Activated naive CD4-positive, alpha-beta T cell treated with anti-CD3 and anti-CD28 coated beads, Interleukin-2, amount 50 U/mL, for 72 hours (primary cell): ENCODE measurements around the gene SLC4A1AP. TPM values are rescaled to one million over a fixed set of nuclear protein-coding genes. Genes with fewer than 3 reads are reported as not detected.
"Not testable (repeated sequence)": the region's sequence is repeated elsewhere in the genome, so short reads cannot be mapped to it uniquely, and the experiment has no call there.

ENCODE experiments used
- ATAC-seq, 2 donors: fragments of 150-1000 bp; cut with Tn5 transposase; 2 replicates each; pipeline ENCODE4 v1.10.0; 2021; ENCODE audit warnings: mild to moderate bottlenecking in 2 of 2, moderate library complexity in 2 of 2
- DNase-seq, 2 donors: peaks; one replicate each; pipeline ENCODE4 v3.0.0; 2021 to 2022; ENCODE audit warnings: low spot score in 2 of 2
- H3K27ac Mint-ChIP-seq, 2 donors: one replicate each; pipeline ENCODE4 v1.8.0; 2022; ENCODE audit warnings: mild to moderate bottlenecking in 2 of 2, mixed read lengths in 2 of 2
- H3K36me3 Mint-ChIP-seq, 2 donors: one replicate each; pipeline ENCODE4 v1.8.0; 2022; ENCODE audit warnings: mixed read lengths in 2 of 2
- H3K9me3 Mint-ChIP-seq, 2 donors: one replicate each; pipeline ENCODE4 v1.8.0; 2022; ENCODE audit warnings: mixed read lengths in 2 of 2
- total RNA-seq, 2 donors: library from RNA; stranded (reverse); gene quantifications; one replicate each; pipeline ENCODE4 v1.2.3, GENCODE V29; 2022

The SLC4A1AP gene, protein sequence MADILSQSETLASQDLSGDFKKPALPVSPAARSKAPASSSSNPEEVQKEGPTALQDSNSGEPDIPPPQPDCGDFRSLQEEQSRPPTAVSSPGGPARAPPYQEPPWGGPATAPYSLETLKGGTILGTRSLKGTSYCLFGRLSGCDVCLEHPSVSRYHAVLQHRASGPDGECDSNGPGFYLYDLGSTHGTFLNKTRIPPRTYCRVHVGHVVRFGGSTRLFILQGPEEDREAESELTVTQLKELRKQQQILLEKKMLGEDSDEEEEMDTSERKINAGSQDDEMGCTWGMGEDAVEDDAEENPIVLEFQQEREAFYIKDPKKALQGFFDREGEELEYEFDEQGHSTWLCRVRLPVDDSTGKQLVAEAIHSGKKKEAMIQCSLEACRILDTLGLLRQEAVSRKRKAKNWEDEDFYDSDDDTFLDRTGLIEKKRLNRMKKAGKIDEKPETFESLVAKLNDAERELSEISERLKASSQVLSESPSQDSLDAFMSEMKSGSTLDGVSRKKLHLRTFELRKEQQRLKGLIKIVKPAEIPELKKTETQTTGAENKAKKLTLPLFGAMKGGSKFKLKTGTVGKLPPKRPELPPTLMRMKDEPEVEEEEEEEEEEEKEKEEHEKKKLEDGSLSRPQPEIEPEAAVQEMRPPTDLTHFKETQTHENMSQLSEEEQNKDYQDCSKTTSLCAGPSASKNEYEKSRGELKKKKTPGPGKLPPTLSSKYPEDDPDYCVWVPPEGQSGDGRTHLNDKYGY
- 10 to 100 TPM; 23.9 to 28.1 TPM for total RNA-seq

DNA sequence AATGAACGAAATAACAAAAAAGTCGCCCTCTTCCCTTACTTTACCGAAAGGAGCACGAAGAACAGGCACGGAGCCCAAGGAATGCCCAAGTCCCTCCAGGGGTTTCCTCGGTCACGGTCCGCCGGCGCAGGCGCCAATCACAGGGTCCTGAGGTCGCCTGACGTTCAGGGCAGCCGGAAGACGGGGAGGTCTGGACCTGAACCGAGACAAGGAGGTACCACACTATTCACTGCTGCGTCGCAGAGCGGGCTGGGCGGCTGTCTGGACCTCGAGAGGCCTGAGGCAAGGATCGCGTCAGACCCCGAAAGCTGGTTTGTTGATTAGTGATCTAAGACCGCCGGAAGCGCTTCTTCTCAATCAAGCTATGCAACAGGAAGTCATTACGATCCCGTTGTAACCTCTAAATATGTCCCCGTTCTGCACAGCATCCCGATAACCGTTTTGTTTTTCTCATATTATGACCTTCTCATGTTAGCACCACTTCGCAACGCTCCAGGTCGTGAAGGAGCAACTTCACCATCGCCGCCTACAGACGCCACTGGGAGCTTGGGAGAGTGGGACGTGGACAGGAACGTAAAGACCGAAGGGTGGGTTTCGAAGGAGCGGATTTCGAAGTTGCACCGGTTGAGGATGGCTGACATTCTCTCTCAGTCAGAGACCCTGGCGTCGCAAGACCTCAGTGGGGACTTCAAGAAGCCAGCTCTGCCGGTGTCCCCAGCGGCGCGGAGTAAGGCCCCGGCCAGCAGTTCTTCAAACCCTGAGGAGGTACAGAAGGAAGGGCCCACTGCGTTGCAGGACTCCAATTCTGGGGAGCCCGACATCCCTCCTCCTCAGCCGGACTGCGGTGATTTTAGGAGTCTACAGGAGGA, at the start of gene SLC4A1AP, which contains the start of gene SUPT7L:
Gene SLC4A1AP (plus strand): TSS at position 605 of the 869 bp plus-strand sequence. CDS start 26 bp downstream, at position 631.
Gene SUPT7L (minus strand): TSS at position 330 of the 869 bp plus-strand sequence. CDS start 1,422 bp downstream, outside the sequence.
- H3K36me3 Mint-ChIP-seq, result peaks cover 14 to 24% of the 10 kb centered on the region in 2 donors
- DNase-seq (peak; percentile 77 to 82), ATAC-seq (peak; percentile 87 to 97)
- no peaks in the 10 kb centered on the region for H3K9me3 Mint-ChIP-seq
- peak within 1 kb of the TSS; percentile 95 to 99 for H3K27ac Mint-ChIP-seq

DNA sequence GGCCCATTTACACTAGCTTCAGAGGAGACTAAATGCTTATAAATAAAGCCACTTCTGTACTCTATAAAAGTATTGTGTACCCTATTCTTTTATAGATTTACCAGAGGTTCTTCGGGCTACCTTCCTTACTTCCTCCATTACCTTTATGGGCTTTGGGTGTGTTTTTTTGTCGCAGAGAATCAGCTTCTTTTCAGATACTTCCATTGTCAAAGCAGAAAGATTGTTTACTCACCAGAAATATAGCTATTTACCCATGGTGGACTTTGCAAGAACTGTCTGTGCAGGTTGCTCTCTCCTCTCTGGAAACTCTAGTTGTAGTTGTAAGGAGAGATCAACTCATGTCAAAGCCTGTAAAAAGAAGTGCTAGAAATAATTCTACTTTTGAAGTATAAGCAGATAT, 49.7 kb upstream of the SLC4A1AP start:
- Mint-ChIP-seq H3K27ac (no peak overlapping the region), H3K36me3 (peaks cover 4 to 15% of the 10 kb centered on the region in 2 donors), H3K9me3 (no peaks in the 10 kb centered on the region)
- no peak for ATAC-seq
- DNase-seq, result no peak

DNA sequence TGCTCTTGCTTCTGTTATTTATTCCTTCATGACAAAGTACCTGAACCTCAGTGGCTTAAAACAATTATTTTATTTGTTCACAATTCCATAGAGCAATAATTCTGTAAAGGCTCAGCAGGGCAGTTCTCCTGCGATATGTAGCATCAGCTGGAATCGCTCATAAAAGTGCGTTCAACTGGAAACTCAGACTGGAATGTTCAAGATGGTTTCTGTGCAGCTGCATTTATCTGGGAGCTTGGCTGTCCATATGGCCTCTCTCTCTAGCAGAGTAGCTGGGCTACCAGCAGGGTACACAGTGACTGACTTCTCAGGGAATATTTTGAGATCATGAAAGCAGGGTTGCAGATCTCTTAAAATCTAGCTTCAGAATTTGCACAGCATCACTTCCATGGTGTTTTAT, 48.4 kb upstream of the SLC4A1AP start:
- ATAC-seq, result no peak
- no peak for DNase-seq
- Mint-ChIP-seq H3K27ac (no peak overlapping the region), H3K9me3 (no peaks in the 10 kb centered on the region), H3K36me3 (peaks cover 4 to 15% of the 10 kb centered on the region in 2 donors)

DNA sequence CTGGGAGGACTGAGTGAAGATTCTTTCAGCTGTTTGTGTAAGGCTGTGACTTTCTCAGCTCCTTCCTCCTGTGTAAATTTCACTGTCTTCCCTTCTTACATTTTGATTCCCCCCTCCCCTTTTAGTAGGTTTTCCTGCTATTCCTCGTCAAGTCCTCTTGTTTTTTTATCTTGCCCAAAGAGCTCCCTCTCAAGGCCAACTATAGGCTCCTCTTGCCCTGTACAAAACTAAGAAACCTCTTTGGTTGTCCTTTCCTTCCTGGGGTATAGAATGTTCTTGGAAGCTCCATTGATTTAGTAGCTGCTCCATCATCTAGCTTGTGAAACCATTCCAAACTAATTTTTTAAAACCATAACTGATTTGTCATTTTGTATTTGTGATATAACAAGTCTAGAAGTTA, 42.2 kb upstream of the SLC4A1AP start:
- peak overlapping the region in 1 of 2 donors; percentile 38 for H3K27ac Mint-ChIP-seq
- H3K36me3 Mint-ChIP-seq, result peaks cover 0 to 16% of the 10 kb centered on the region in 2 donors
- DNase-seq (no peak), ATAC-seq (no peak)
- no peaks in the 10 kb centered on the region for H3K9me3 Mint-ChIP-seq

DNA sequence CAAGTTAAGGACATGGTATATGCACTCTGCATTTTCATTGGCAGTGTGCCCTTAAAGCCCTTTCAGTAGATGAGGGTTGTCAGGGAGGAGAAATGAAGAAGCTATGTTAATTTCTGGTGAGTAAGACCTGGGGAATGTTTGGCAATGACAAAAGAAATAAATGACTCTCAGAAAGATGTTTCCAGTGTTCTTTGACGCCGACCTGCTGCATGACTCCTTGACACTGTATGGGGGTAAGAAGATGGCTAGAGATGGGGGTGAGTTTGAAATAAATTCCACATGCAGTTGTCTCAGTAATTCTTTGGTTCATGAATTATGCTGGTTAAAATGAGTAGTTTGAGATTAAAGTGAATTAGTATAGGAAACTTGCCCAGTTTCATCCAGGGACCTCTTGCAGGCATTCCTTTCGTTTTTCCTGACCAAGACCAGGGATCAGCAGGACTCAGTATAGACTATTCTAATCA, 40.7 kb upstream of the SLC4A1AP start:
- DNase-seq (no peak), ATAC-seq (peak; percentile 20 to 37)
- no peaks in the 10 kb centered on the region for H3K9me3 Mint-ChIP-seq
- peaks cover 0 to 8% of the 10 kb centered on the region in 2 donors for H3K36me3 Mint-ChIP-seq
- peak overlapping the region in 1 of 2 donors; percentile 0 for H3K27ac Mint-ChIP-seq

DNA sequence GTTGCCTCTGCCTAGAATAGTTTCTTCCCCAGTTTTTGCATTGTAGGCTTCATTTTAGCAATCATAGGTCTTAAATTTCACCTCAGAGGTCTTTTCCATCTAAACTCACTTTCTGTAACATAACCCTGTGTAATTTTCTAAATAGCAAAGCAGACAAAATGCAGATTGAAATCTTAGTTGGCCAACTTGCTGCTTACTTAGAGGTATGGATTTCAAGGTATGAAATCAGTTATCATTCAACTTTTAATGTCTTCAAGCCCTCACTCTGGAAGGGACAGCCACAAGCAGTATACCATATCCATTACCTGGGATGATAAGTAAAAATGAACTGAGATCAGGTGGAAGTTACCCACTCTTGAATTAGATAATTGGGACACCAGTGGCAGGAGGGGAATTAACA, 38.7 kb upstream of the SLC4A1AP start:
- Mint-ChIP-seq H3K27ac (no peak overlapping the region), H3K36me3 (peaks cover 0 to 8% of the 10 kb centered on the region in 2 donors), H3K9me3 (no peaks in the 10 kb centered on the region)
- ATAC-seq, result no peak
- DNase-seq, result no peak

DNA sequence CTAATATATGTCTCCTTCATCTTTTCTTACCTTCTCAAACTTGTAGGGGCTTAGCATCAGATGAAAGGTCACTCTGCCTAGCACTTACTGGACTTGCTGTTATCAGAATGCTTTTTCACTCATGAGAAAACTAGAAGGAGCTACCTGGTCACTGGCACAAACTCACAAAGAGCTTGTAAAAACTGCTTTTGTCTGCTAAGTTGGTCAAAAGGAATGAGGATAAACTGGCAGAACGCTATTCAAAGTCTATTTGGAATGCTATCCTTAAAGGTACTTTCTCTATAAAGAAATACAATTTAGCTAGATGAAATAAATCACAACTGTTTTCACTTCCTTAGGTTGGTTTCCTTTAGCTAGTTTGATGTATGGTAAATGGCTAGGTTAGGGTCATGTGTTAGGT, 37.4 kb upstream of the SLC4A1AP start:
- H3K36me3 Mint-ChIP-seq, result peaks cover 0 to 14% of the 10 kb centered on the region in 2 donors
- DNase-seq, ATAC-seq, H3K27ac Mint-ChIP-seq, H3K9me3 Mint-ChIP-seq: not testable (repeated sequence)

DNA sequence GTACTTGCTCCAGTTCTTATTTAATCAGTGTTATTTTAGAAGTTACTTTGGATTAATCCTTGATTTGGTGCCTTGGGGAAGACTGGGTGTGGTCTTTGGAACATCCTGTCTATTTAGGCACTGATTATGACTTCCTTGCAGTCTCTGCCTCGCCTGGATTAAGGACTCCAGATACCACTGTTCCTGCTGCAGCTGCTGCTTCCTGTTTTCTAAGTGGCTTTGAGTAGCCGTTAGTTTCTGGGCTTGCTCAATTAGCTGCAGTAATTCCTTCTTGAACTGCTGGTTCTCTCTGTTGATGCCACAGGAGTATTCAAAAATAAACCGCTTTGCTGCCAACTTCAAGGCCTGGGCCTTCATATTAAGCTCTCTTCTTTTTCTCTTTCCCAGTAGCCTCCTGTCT, 36.8 kb upstream of the SLC4A1AP start:
- H3K9me3 Mint-ChIP-seq, ATAC-seq, DNase-seq: not testable (repeated sequence)
- Mint-ChIP-seq H3K36me3 (peaks cover 0 to 17% of the 10 kb centered on the region in 2 donors), H3K27ac (peak overlapping the region in 1 of 2 donors; percentile 56)

DNA sequence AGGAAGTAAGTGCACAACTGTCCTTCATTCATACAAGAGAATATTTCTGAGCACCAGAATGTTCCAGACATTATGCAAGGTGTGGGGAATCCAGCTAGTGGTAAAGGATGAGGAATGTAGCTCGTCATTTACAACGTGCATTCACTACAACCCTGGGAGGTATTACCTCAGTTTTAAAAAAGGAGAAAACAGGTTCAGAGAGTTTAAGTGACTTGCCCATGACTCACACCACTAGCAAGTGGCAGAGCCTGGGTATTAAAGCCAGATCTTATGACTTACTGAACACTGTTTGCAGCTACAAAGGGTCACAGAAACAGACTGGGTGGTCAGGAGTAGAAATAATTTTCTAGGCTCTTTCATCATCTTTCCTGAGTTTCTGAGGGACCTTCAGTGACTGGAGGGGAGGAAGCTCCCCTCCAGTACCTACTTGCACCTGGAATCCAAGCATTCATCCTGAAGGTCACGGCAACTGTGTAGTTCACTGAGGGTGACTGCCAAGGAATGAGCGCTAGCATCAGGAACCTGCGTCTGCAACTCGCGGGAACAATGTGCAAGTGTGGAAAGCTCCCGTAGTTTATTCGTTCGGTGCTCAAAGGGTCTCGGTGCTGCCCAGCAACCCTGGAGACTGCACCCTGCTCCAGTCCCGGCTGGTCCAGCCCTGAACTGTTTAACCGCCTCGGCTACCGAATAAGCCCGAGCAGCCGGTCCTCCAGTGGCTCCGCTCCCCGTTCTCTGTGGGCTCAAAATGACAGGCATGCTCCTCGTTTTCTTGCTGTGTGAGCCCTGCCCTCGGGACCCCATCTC, 35.5 kb upstream of the SLC4A1AP start:
- peak; percentile 47 to 59 for ATAC-seq
- no peaks in the 10 kb centered on the region for H3K9me3 Mint-ChIP-seq
- DNase-seq, result no peak
- H3K27ac Mint-ChIP-seq, result no peak overlapping the region
- peaks cover 0 to 18% of the 10 kb centered on the region in 2 donors for H3K36me3 Mint-ChIP-seq

DNA sequence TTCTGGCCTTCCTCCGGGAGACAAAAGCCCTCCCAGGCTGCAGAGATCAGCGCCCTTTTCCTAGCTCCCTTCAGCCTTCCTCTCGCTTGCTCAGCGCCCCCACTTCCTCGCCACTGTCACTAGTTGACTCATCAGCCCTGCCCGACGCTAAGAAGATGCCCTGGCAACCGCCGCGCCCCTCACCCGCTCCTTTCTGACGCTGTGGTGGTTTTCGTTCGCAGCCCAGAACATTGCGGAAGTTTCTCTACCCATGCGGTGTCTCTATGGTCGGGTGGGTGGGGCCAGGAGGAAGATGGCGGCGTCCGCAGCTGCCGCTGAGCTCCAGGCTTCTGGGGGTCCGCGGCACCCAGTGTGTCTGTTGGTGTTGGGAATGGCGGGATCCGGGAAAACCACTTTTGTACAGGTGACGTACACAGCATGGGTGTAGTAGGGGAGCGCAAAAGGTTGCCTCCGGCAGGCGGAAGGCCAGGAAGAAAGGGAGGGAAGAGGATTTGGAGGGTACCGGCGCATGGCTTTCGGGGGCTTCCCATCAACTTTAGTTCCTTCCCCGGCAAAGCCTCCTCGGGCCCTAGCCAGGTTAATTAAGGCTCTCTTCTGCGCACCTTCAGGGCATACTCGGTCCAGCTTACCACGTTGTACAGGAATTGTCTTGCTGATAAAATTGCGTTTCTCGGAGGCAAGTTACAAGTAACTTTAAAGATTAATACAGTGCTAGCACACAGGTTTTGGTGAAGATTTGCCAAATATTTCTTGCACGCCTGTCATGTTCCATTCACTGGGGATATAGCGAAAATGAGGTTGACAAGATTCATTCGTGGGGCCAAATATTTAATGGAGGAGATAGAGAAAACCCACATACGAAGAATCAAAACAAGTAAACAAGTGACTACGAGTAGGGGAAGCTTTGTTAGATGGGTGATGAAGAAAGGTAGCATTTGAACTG, 34.7 kb upstream of the SLC4A1AP start, which contains the start of the genes CCDC121 and GPN1:
Gene CCDC121 (minus strand): TSS at position 246 of the 943 bp plus-strand sequence. CDS start 1,213 bp downstream, outside the sequence.
Gene GPN1 (plus strand): TSS at position 284 of the 943 bp plus-strand sequence. CDS start 9 bp downstream, at position 293.
- no peak within 1 kb of the TSS for H3K27ac Mint-ChIP-seq
- peak; percentile 98 to 99 for ATAC-seq

DNA sequence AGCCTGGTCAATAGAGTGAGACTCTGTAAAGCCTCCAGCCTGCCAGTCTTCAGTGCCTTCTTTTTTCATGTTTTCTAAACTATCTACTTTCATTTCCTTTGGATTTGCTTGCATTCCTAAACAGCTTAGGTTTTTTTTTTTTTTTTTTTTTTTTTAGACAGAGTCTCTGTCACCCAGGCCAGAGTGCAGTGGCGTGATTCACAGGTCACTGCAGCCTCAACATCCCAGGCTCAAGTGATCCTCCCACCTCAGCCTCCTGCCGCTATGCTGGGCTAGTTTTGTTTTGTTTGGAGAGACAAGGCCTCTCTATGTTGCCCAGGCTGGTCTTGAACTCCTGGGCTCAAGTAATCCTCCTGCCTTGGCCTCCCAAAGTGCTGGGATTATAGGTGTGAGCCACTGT, 33.4 kb upstream of the SLC4A1AP start:
- H3K36me3 Mint-ChIP-seq, result peaks cover 10 to 27% of the 10 kb centered on the region in 2 donors
- ATAC-seq, H3K9me3 Mint-ChIP-seq, DNase-seq: not testable (repeated sequence)
- H3K27ac Mint-ChIP-seq, result peak overlapping the region in 1 of 2 donors; percentile 86

More for the DNA sequence above, 34.7 kb upstream of the SLC4A1AP start, which contains the start of the genes CCDC121 and GPN1:
- Mint-ChIP-seq H3K36me3 (peaks cover 0 to 18% of the 10 kb centered on the region in 2 donors), H3K9me3 (no peaks in the 10 kb centered on the region)
- peak; percentile 90 to 96 for DNase-seq

DNA sequence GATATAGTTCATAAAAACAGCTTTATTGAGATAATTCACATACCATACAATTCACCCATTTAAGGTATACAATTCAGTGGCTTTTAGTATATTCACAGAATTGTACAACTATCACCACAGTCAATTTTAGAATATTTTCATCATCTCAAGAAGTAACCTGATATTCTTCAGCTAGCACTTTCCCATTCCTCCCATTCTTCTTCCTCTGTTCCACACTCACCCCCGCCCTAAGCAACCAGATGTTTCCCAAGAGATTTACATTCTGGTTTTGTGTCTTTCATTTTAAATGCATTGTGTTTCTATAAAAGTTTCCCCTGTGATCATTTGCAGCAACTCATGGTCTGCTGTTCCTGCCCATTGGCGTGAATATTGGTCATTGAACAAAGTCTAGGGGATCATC, 29.4 kb upstream of the SLC4A1AP start:
- Mint-ChIP-seq H3K36me3 (peaks cover 28 to 45% of the 10 kb centered on the region in 2 donors), H3K9me3 (no peaks in the 10 kb centered on the region), H3K27ac (no peak overlapping the region)
- ATAC-seq (no peak), DNase-seq (no peak)

DNA sequence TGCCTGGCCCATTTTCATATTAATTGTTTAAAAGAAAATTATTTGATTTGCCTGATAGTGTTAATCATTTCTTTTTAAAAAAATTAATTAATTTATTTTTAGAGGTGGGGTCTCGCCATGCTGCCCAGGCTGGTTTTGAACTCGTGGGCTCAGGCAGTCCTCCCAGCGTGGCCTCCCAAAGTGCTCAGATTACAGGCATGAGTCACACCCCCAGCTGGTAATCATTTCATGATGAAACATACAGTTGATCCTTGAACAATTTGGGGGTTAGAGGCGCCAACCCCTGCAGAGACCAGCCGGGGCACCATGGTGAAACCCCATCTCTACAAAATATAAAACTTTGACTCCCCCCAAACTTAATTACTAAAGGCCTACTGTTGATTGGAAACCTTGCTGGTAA, 26.9 kb upstream of the SLC4A1AP start:
- no peaks in the 10 kb centered on the region for H3K9me3 Mint-ChIP-seq
- ATAC-seq (no peak), DNase-seq (no peak)
- H3K27ac Mint-ChIP-seq, result no peak overlapping the region
- peaks cover 30 to 45% of the 10 kb centered on the region in 2 donors for H3K36me3 Mint-ChIP-seq

DNA sequence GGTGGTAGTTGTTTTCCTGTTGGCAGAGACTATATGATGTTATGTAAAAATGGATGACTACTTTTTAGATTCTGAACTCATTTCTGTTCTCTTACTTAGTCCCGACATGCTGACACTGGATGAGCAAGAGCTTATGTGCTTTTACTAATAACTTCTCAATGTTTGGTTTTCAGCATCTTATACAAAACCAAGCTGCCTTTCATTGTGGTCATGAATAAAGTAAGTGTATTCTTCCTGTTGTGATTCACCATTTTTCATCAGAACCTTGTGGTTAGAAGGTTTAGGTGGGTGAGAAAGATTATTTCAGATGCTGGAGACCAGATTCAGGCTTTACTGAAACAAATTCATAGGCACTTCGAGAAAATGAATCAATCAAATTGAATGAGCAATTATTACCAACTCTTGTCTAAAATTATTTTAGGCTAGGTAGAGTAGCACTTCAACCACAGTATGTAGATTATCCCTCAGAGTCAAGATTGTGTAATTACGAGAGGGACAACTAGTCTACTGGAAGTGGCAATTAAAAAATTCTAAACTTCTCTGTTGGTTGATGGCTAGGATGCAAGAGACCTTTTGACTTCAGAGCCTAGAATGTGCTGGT, 25.6 kb upstream of the SLC4A1AP start:
- H3K9me3 Mint-ChIP-seq, result no peaks in the 10 kb centered on the region
- DNase-seq (no peak), ATAC-seq (peak; percentile 87 to 92)
- H3K36me3 Mint-ChIP-seq, result peaks cover 30 to 35% of the 10 kb centered on the region in 2 donors
- peak overlapping the region; percentile 92 to 93 for H3K27ac Mint-ChIP-seq
